Fibroblast of villous mesenchyme (primary cell): ENCODE measurements around the gene PCBP3. TPM values are rescaled to one million over a fixed set of nuclear protein-coding genes. Genes with fewer than 3 reads are reported as not detected.

ENCODE experiments used
- DNase-seq: peaks from one replicate; pipeline ENCODE4 v3.0.0-alpha.2; 2010; ENCODE audit warnings: low read depth
- H3K4me3 ChIP-seq: 2 replicates; pipeline ENCODE4 v1.5.1; 2011; ENCODE audit warnings: low read depth, mild to moderate bottlenecking, low read length
- total RNA-seq: library from RNA; depleted of rRNA; stranded (reverse); fragments of >200 nt; gene quantifications from 2 replicates; pipeline ENCODE4 v1.2.3, GENCODE V29; 2012
- TF ChIP-seq, protein P1 (sequence below): IDR thresholded peaks from 2 replicates; pipeline ENCODE4 v1.5.1; 2012; ENCODE audit warnings: low read depth, mild to moderate bottlenecking, low read length; ENCODE audit not compliant: insufficient read depth

PCBP3 gene
- total RNA-seq, 1 donor: 1.3 TPM

DNA sequence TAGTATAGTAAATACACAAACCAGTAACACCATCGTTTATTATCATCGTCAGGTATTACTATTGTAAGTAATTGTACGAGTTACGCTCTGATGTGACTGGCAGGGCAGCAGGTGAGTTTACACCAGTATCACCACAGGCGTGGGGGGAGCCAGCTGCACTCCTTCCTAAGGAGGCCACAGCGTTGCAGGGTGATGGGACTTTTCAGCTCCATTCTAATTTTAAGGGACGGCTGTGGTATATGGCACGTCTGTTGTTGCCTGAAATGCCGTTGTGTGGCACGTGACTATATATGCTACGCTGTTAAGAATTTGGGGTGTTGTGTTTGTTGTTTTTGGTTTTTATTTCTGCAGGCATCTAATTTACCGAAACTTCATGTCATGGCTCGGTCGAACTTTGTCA is 173.3 kb downstream of the PCBP3 start:
- TF ChIP-seq, protein P1, sequence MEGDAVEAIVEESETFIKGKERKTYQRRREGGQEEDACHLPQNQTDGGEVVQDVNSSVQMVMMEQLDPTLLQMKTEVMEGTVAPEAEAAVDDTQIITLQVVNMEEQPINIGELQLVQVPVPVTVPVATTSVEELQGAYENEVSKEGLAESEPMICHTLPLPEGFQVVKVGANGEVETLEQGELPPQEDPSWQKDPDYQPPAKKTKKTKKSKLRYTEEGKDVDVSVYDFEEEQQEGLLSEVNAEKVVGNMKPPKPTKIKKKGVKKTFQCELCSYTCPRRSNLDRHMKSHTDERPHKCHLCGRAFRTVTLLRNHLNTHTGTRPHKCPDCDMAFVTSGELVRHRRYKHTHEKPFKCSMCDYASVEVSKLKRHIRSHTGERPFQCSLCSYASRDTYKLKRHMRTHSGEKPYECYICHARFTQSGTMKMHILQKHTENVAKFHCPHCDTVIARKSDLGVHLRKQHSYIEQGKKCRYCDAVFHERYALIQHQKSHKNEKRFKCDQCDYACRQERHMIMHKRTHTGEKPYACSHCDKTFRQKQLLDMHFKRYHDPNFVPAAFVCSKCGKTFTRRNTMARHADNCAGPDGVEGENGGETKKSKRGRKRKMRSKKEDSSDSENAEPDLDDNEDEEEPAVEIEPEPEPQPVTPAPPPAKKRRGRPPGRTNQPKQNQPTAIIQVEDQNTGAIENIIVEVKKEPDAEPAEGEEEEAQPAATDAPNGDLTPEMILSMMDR: no peak
- DNase-seq: no peak

DNA sequence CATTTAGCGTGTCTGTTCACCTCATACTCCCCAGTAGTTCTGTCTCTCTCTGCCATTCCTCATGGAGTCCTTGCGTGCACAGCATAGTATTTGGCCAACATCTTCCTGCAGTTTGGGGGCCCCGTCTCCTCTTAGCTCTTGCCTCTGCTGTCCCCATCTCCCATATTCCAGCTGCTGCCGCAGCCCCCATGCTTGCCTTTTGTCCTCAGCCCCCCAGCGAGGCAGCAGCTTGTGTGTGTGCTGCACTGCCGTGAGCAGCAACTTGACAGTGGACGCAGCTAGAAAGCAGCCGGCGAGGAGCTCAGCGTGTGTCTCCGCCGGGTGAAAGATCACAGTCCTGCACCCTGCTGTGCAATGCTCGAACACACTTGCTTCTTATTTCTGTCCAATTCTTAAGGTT is 173.8 kb downstream of the PCBP3 start:
- DNase-seq: no peak
- TF ChIP-seq, protein P1: no peak
- no peak overlapping the region for H3K4me3 ChIP-seq

More for the DNA sequence above, 173.3 kb downstream of the PCBP3 start:
- no peak overlapping the region for H3K4me3 ChIP-seq

DNA sequence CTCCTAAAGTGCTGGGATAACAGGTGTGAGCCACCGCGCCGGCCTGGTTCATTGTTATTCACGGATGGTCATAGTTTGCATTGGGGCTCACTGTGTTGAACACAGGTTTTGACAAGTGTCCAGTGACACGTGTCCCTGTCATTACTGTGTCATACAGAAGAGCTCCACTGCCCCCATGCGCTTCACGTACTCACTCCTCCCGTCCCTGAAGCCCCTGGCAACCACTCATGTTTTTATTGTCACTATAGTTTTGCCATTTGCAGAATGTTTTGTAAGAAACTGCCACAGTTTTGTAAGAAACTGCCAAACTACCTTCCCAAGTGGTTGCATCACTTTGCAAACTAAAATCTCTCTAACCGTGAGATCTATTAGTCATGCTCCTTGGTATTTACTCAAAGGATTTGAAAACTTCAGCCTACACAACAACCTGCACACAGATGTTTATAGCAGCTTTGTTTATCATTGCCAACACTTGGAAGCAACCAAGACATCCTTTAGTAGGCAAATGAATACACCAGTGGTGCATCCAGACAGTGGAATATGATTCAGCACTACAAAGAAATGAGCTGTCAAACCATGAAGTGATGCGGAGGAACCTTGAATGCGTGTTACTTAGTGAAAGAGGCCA is 174.9 kb downstream of the PCBP3 start:
- TF ChIP-seq, protein P1: no peak

DNA sequence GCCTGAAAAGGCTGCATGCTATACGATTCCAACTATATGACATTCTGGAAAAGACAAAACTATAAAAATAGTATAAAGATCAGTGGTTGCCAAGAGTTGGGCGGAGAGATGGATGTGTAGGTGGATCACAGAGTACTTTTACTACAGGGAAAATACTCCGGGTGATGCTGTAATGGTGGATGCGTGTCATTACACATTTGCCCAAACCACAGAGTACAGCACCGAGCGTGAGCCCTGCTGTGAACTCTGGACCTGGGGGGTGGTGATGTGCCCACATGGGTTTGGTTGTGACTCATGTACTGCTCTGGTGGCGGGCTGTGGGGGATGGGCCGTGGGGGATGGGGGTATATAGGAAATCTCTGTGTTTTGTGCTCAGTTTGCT is 175.4 kb downstream of the PCBP3 start:
- DNase-seq: peak; percentile 67
- H3K4me3 ChIP-seq: no peak overlapping the region
- TF ChIP-seq, protein P1: no peak

More for the DNA sequence above, 174.9 kb downstream of the PCBP3 start:
- no peak overlapping the region for H3K4me3 ChIP-seq
- DNase-seq: peak; percentile 89

DNA sequence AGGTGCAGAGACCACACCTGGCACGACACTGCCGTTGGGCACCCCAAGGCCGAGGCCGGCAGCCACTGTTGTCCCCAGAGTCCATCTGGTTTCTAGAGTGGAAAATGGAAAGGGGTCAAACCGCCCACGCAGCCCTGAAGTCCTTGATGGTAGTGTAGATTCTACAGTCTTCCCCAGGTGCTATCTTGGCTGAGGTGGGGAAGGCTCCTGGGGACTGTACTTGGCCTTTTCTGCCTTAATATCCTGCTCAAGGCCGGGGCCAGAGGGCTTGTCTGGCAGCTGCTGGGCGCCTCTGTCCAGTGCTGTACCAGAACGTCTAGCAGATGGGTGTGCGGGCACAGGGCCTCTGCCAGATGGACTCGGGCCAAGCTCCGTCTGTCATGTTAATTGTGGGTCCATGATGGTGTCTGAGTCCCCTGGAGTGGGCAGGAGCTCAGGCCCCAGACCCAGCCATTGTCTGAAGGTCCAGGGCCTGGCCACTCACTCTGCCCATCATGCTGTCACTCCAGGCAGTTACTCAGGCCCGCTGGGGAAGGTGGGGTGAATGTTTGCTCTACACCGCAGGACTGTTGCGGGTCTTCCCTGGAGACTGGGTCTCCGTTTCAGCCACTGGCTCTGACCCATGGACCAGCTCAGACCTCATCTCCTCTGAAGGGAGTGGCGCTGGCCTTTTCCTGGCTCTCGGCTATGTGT is 176.1 kb downstream of the PCBP3 start:
- TF ChIP-seq, protein P1: no peak
- no peak for DNase-seq
- no peak overlapping the region for H3K4me3 ChIP-seq

DNA sequence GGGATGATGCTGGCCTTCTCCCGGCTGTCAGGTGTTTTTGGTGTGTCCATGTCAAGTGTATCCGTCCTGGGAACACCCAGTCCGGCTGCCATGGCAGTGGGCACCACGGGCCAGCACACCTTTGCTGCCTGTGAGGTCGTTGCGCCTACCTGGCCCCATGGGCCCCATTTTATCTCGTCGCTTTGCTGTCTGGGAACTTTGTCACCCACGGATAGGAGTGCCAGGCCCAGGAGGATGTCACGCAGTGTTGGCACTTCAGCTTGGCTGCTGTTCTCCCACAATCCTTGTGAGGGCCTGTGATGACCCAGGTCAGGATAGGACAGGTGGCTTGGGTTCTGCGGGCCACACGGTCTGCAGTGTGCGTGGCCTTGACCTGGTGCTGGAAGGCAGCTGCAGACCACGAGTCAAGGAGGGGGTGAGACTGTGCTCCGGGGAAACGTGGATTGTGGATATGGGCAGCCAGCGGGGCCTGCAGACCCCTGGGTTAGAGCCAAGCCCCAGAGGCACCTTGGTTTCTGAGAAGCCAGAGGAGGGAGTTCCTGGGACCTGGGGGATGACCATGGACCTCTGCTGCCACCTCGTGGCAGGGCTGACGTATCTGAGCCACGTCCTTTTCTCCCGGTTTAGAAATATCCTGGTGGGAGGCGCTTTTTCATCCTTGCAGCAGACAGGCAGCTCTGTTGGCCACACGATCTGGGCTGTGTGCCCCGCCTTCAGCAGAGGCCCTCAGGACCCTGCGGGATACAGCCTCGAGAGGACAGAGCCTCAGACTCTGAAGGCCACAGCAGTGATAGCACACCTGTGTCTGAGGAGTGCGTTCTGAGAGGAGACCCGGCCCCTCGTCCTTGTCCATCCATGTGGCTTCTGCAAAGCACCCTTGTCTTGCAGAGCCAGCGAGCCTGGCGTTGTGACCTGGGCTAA is 176.9 kb downstream of the PCBP3 start:
- H3K4me3 ChIP-seq: no peak overlapping the region
- DNase-seq: peak; percentile 92
- TF ChIP-seq, protein P1: peak; percentile 92
